Measurements from ENCODE around the gene NR2F2.

DNA sequence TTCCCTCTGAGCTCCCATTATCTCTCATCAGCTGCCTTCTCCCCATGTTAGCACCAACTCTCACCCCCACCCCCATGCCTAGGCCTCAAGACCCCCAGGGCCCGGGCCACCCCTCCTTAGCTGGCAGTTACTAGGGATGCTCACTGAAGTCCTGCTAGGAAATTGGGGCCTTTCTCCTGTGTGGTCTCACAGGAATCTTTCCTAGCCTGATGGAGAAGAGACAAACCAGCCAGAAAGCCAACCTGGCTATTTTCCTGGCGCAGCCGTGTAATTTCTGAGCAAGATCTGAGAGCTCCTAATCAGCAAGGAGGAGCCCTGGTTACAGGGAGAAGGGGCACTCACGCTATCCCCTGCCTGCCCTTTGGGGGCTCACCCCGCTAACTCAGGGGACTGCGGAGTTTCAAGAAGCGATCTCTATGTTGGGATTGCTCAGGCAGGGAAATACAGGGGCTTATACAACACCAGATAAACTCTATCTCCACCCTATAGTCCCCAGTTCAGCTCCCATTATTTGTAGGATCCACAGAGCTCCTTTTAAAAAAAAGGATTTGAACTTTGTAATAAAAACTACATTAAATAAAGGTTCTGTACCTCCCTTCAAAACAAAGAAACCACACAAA, 25.2 kb downstream of the NR2F2 start:
- TF ChIP-seq, protein P1, sequence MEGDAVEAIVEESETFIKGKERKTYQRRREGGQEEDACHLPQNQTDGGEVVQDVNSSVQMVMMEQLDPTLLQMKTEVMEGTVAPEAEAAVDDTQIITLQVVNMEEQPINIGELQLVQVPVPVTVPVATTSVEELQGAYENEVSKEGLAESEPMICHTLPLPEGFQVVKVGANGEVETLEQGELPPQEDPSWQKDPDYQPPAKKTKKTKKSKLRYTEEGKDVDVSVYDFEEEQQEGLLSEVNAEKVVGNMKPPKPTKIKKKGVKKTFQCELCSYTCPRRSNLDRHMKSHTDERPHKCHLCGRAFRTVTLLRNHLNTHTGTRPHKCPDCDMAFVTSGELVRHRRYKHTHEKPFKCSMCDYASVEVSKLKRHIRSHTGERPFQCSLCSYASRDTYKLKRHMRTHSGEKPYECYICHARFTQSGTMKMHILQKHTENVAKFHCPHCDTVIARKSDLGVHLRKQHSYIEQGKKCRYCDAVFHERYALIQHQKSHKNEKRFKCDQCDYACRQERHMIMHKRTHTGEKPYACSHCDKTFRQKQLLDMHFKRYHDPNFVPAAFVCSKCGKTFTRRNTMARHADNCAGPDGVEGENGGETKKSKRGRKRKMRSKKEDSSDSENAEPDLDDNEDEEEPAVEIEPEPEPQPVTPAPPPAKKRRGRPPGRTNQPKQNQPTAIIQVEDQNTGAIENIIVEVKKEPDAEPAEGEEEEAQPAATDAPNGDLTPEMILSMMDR (IDR thresholded peaks at IDR 0.05): no peak
- TF ChIP-seq ZFX (IDR thresholded peaks at IDR 0.05; ENCODE audit: borderline replicate concordance): no peak

All from 22Rv1 (cell line).